B cell (primary cell): ENCODE data around the gene INTS6L. TPM values are rescaled to one million over a fixed set of nuclear protein-coding genes. Genes with fewer than 3 reads are reported as not detected.
A peak's percentile ranks its signal among the peaks of the same experiment; 100 is the strongest.

ENCODE experiments used
- ATAC-seq: fragments of 200-7000 bp; cut with Tn5 transposase; one replicate; pipeline ENCODE4 v1.10.0; 2021; ENCODE audit warnings: low read depth, mild to moderate bottlenecking, moderate number of reproducible peaks, moderate library complexity
- CTCF ChIA-PET: fragments of 350-600 bp; sonication (Branson Sonifier 250); formaldehyde crosslinking; loops from one replicate; lab custom pipeline; 2021; ENCODE audit warnings: antibody characterized with exemption, inconsistent platforms; lab: Charles Lee
- POLR2A ChIA-PET: fragments of 350-600 bp; sonication (Branson Sonifier 250); formaldehyde crosslinking; loops from one replicate; lab custom pipeline; 2021; ENCODE audit warnings: antibody characterized with exemption; lab: Charles Lee
- DNase-seq: peaks from one replicate; pipeline ENCODE4 v3.0.0; 2013
- H2AFZ ChIP-seq: 2 replicates; pipeline ENCODE4 v1.6.1; 2012; ENCODE audit warnings: mild to moderate bottlenecking, low read depth, low read length; ENCODE audit not compliant: insufficient read depth, poor library complexity, severe bottlenecking
- H3K27ac ChIP-seq, 2 donors: 1 replicate in 1 of 2; 2 replicates in 1 of 2; pipeline ENCODE4 v1.5.1; 2012 to 2013; ENCODE audit warnings: low read length in 2 of 2, mild to moderate bottlenecking in 2 of 2, moderate library complexity in 1 of 2
- H3K27me3 ChIP-seq, 4 experiments: fragments of 200-600 bp in 1 of 4; sonication (generic) in 1 of 4; replicated peaks in 1 of 4; 1 replicate in 2 of 4; 2 replicates in 2 of 4; pipeline versions ENCODE4 v1.6.1 to v1.7.0; 2013 to 2016; ENCODE audit warnings: low read length in 3 of 4, mild to moderate bottlenecking in 2 of 4, mixed read lengths in 1 of 4, moderate library complexity in 1 of 4; ENCODE audit not compliant: insufficient read depth in 4 of 4, control insufficient read depth in 3 of 4; ENCODE audit errors: control extremely low read depth in 1 of 4
- H3K36me3 ChIP-seq, 2 experiments: replicated peaks in 1 of 2; 1 replicate in 1 of 2; 2 replicates in 1 of 2; pipeline versions ENCODE4 v1.6.1 to v1.7.1; 2013; ENCODE audit warnings: low read length in 1 of 2; ENCODE audit not compliant: insufficient read depth in 2 of 2, control insufficient read depth in 1 of 2; ENCODE audit errors: control extremely low read depth in 1 of 2, extremely low read depth in 1 of 2
- H3K4me1 ChIP-seq, 2 donors: fragments of 200-600 bp in 1 of 2; sonication (generic) in 1 of 2; 1 replicate in 1 of 2; 2 replicates in 1 of 2; pipeline versions ENCODE4 v1.5.1 to v1.6.1; 2013 to 2017; ENCODE audit warnings: low read length in 2 of 2; ENCODE audit not compliant: control insufficient read depth in 2 of 2, insufficient read depth in 2 of 2
- H3K4me2 ChIP-seq: replicated peaks from 2 replicates; pipeline ENCODE3; 2012; ENCODE audit warnings: mild to moderate bottlenecking, low read depth, low read length; ENCODE audit not compliant: poor library complexity, severe bottlenecking
- H3K4me3 ChIP-seq, 5 experiments: fragments of 200-600 bp in 1 of 5; sonication (generic) in 1 of 5; 1 replicate in 3 of 5; 2 replicates in 2 of 5; pipeline versions ENCODE4 v1.5.1 to v1.7.0; 2011 to 2016; ENCODE audit warnings: low read length in 4 of 5, mild to moderate bottlenecking in 4 of 5, low read depth in 2 of 5, control low read depth in 1 of 5, moderate library complexity in 1 of 5; ENCODE audit not compliant: insufficient read depth in 1 of 5; ENCODE audit errors: control extremely low read depth in 1 of 5, extremely low read depth in 1 of 5
- H3K79me2 ChIP-seq: fragments of 200-600 bp; sonication (generic); one replicate; pipeline ENCODE4 v1.6.0; 2016; ENCODE audit warnings: low read length; ENCODE audit not compliant: control insufficient read depth, insufficient read depth
- H3K9ac ChIP-seq: fragments of 200-600 bp; sonication (generic); 2 replicates; pipeline ENCODE4 v1.6.1; 2017; ENCODE audit warnings: mild to moderate bottlenecking, low read length, moderate library complexity
- H3K9me3 ChIP-seq, 3 donors: one replicate each; pipeline versions ENCODE4 v1.6.1 to v1.7.1; 2013; ENCODE audit warnings: low read length in 2 of 3; ENCODE audit not compliant: control insufficient read depth in 2 of 3, insufficient read depth in 1 of 3; ENCODE audit errors: control extremely low read depth in 1 of 3
- H4K20me1 ChIP-seq: 2 replicates; pipeline ENCODE4 v1.6.0; 2012; ENCODE audit warnings: mild to moderate bottlenecking, low read length; ENCODE audit not compliant: insufficient read depth, control insufficient read depth, poor library complexity, severe bottlenecking
- H3K27ac Mint-ChIP-seq: one replicate; pipeline ENCODE4 v1.8.0; 2021; ENCODE audit warnings: mixed read lengths
- H3K27me3 Mint-ChIP-seq: one replicate; pipeline ENCODE4 v1.8.0; 2021; ENCODE audit warnings: mixed read lengths
- H3K4me1 Mint-ChIP-seq: one replicate; pipeline ENCODE4 v1.8.0; 2021; ENCODE audit warnings: mixed read lengths
- H3K4me3 Mint-ChIP-seq: one replicate; pipeline ENCODE4 v1.8.0; 2021; ENCODE audit warnings: mixed read lengths
- H3K9me3 Mint-ChIP-seq: one replicate; pipeline ENCODE4 v1.8.0; 2022; ENCODE audit warnings: mixed read lengths; ENCODE audit not compliant: insufficient read depth
- CTCF ChIP-seq: fragments of 200-600 bp; IDR thresholded peaks from one replicate; pipeline ENCODE4 v1.8.0; 2022; ENCODE audit warnings: antibody characterized with exemption, mild to moderate bottlenecking
- EZH2 ChIP-seq: IDR thresholded peaks from 2 replicates; pipeline ENCODE4 v1.6.1; 2012; ENCODE audit warnings: borderline replicate concordance, low read depth, mild to moderate bottlenecking, moderate library complexity, low read length; ENCODE audit not compliant: insufficient read depth, poor library complexity, severe bottlenecking
- WGBS: methylation state at CpG from one replicate; pipeline ENCODE4 v1.1.5; 2013; ENCODE audit warnings: missing lambda C conversion rate; ENCODE audit not compliant: insufficient coverage; 5-methylcytosine and 5-hydroxymethylcytosine counted together
- intact Hi-C: fragments of 100-400 bp; cut with micrococcal nuclease; formaldehyde crosslinking; loops from one replicate; pipeline ENCODE4 v1.10.0; 2022
- polyA plus RNA-seq: library from polyadenylated mRNA; depleted of rRNA; stranded (reverse); fragments of >200 nt; gene quantifications from 2 replicates; pipeline ENCODE4 v1.2.3, GENCODE V29; 2012
- total RNA-seq, 2 donors: library from RNA; stranded (reverse); fragments of 120-200 nt in 1 of 2; gene quantifications; 1 replicate in 1 of 2; 2 replicates in 1 of 2; pipeline versions ENCODE4 v1.2.3 to v1.2.4, GENCODE V29; 2013 to 2022

Gene INTS6L
- total and polyA plus RNA-seq, 2 donors (not counting 1 experiment from before 2014, with no cell fraction given), result 45.0 to 46.2 TPM

GRCh38 chrX:135541351-135541750 is 20.9 kb downstream of the INTS6L start:
- ATAC-seq, result no peak

GRCh38 chrX:135543172-135543571 is 22.7 kb downstream of the INTS6L start:
- no peak overlapping the region for H3K4me3 ChIP-seq
- peaks cover 37% of the 10 kb centered on the region for H3K4me1 Mint-ChIP-seq
- no peaks in the 10 kb centered on the region for H3K79me2 ChIP-seq
- TF ChIP-seq EZH2 (no peak), CTCF (no peak)
- no peak overlapping the region for H2AFZ ChIP-seq
- ChIA-PET POLR2A (no interaction called here), CTCF (interaction anchor here (0.7 to 2.8 kb wide), 7 partner anchors 8 to 389 kb away, joined by 3 to 8 read pairs (median 4); no protein-coding TSS in a partner anchor)
- peak overlapping the region; percentile 12 to 60 for H3K27ac ChIP-seq
- no peak overlapping the region for H3K4me2 ChIP-seq
- H3K27me3 Mint-ChIP-seq, result no peaks in the 10 kb centered on the region
- H3K27me3 ChIP-seq, result no peaks in the 10 kb centered on the region
- peak overlapping the region; percentile 83 for H3K27ac Mint-ChIP-seq
- no peaks in the 10 kb centered on the region for H4K20me1 ChIP-seq
- no peak overlapping the region for H3K9ac ChIP-seq
- H3K4me1 ChIP-seq, result peaks cover 20 to 29% of the 10 kb centered on the region in 2 donors
- H3K9me3 Mint-ChIP-seq, result no peaks in the 10 kb centered on the region
- ATAC-seq (no peak), DNase-seq (no peak)
- H3K4me3 Mint-ChIP-seq, result no peak overlapping the region
- no peaks in the 10 kb centered on the region for H3K9me3 ChIP-seq
- intact Hi-C loops, result no loop called here
- H3K36me3 ChIP-seq, result peaks cover 0 to 4% of the 10 kb centered on the region in 2 experiments
- WGBS, result no CpG with 5 or more reads among the region's 1 CpG

More at GRCh38 chrX:135541351-135541750, 20.9 kb downstream of the INTS6L start:
- no CpG with 5 or more reads among the region's 1 CpG for WGBS
- H3K4me2 ChIP-seq, result no peak overlapping the region
- no peak overlapping the region for H3K9ac ChIP-seq
- H3K79me2 ChIP-seq, result no peaks in the 10 kb centered on the region
- no peak overlapping the region for H3K4me3 ChIP-seq
- peaks cover 50% of the 10 kb centered on the region for H3K4me1 Mint-ChIP-seq
- CTCF ChIA-PET, result no interaction called here
- intact Hi-C loops, result no loop called here
- H4K20me1 ChIP-seq, result no peaks in the 10 kb centered on the region
- no peaks in the 10 kb centered on the region for H3K27me3 ChIP-seq
- H3K36me3 ChIP-seq, result no peaks in the 10 kb centered on the region
- TF ChIP-seq EZH2, result no peak
- TF ChIP-seq CTCF, result no peak
- H3K27ac ChIP-seq, result no peak overlapping the region
- H3K4me1 ChIP-seq, result peaks cover 26 to 45% of the 10 kb centered on the region in 2 donors
- peak overlapping the region; percentile 67 for H3K27ac Mint-ChIP-seq
- no peaks in the 10 kb centered on the region for H3K27me3 Mint-ChIP-seq
- H3K4me3 Mint-ChIP-seq, result no peak overlapping the region
- H3K9me3 ChIP-seq, result no peaks in the 10 kb centered on the region
- no peak overlapping the region for H2AFZ ChIP-seq
- no peak for DNase-seq
- no peaks in the 10 kb centered on the region for H3K9me3 Mint-ChIP-seq
- POLR2A ChIA-PET, result no interaction called here
